H1 (cell line): ENCODE results near the gene SMOC2. TPM values are rescaled to one million over a fixed set of nuclear protein-coding genes. Genes with fewer than 3 reads are reported as not detected.

Experiments used
- CTCF ChIA-PET: fragments of 300-600 bp; sonication (Branson Sonifier 250); formaldehyde crosslinking; loops from one replicate; lab custom pipeline; 2021; ENCODE audit not compliant: partially characterized antibody; lab: Charles Lee
- POLR2A ChIA-PET: fragments of 300-600 bp; sonication (Branson Sonifier 250); formaldehyde crosslinking; loops from one replicate; lab custom pipeline; 2021; ENCODE audit warnings: inconsistent platforms; ENCODE audit not compliant: partially characterized antibody; lab: Charles Lee
- DNase-seq, 2 experiments: peaks; one replicate each; pipeline versions ENCODE4 v3.0.0 to v3.0.0-alpha.2; 2010 to 2022; ENCODE audit warnings: low spot score in 2 of 2, low read depth in 1 of 2, mixed read lengths in 1 of 2
- FAIRE-seq: peaks from 2 replicates; lab custom pipeline; 2011; peaks lifted over from hg19 to GRCh38; lab: Jason Lieb, UNC
- H2AFZ ChIP-seq: 2 replicates; pipeline ENCODE4 v1.8.1; 2012; ENCODE audit warnings: low read length, inconsistent platforms
- H2AK5ac ChIP-seq: 2 replicates; pipeline ENCODE4 v1.6.1; 2013; ENCODE audit warnings: low read depth, low read length
- H2BK120ac ChIP-seq: replicated peaks from 2 replicates; pipeline ENCODE3; 2013; ENCODE audit warnings: low read depth, low read length, inconsistent platforms
- H2BK12ac ChIP-seq: 2 replicates; pipeline ENCODE4 v1.6.1; 2013; ENCODE audit warnings: low read depth, low read length
- H2BK15ac ChIP-seq: 2 replicates; pipeline ENCODE4 v1.6.1; 2013; ENCODE audit warnings: low read length
- H2BK20ac ChIP-seq: 2 replicates; pipeline ENCODE4 v1.6.1; 2013; ENCODE audit warnings: low read length
- H2BK5ac ChIP-seq: 2 replicates; pipeline ENCODE4 v1.6.1; 2013; ENCODE audit warnings: low read depth, low read length
- H3K14ac ChIP-seq: 2 replicates; pipeline ENCODE4 v1.6.1; 2013; ENCODE audit warnings: inconsistent platforms; ENCODE audit not compliant: insufficient read length
- H3K18ac ChIP-seq: 2 replicates; pipeline ENCODE4 v1.6.1; 2013; ENCODE audit warnings: low read length; ENCODE audit errors: extremely low read depth
- H3K23ac ChIP-seq: 2 replicates; pipeline ENCODE4 v1.6.1; 2013; ENCODE audit warnings: inconsistent platforms; ENCODE audit not compliant: insufficient read length
- H3K23me2 ChIP-seq: 2 replicates; pipeline ENCODE4 v1.6.1; 2013; ENCODE audit warnings: low read depth, low read length
- H3K27ac ChIP-seq: 2 replicates; pipeline ENCODE4 v1.6.1; 2011; ENCODE audit warnings: low read depth, low read length, inconsistent platforms
- H3K27me3 ChIP-seq, 4 experiments: replicated peaks in 1 of 4; 1 replicate in 1 of 4; 2 replicates in 3 of 4; pipeline versions ENCODE4 v1.6.1 to v1.8.1; 2011 to 2013; ENCODE audit warnings: low read length in 3 of 4, mild to moderate bottlenecking in 3 of 4, inconsistent platforms in 2 of 4, mixed read lengths in 2 of 4, moderate library complexity in 1 of 4; ENCODE audit not compliant: control insufficient read depth in 3 of 4, insufficient read depth in 3 of 4; ENCODE audit errors: extremely low read depth in 1 of 4
- H3K36me3 ChIP-seq, 4 experiments: 2 replicates each; pipeline versions ENCODE4 v1.6.1 to v1.8.1; 2011 to 2013; ENCODE audit warnings: mild to moderate bottlenecking in 4 of 4, low read length in 3 of 4, moderate library complexity in 2 of 4, control low read depth in 1 of 4, inconsistent platforms in 1 of 4; ENCODE audit not compliant: insufficient read depth in 4 of 4, control insufficient read depth in 2 of 4
- H3K4ac ChIP-seq: replicated peaks from 2 replicates; pipeline ENCODE3; 2013; ENCODE audit warnings: low read length, low read depth, mixed read lengths, inconsistent platforms; ENCODE audit not compliant: insufficient read length
- H3K4me1 ChIP-seq, 4 experiments: replicated peaks in 1 of 4; 1 replicate in 1 of 4; 2 replicates in 3 of 4; pipeline versions ENCODE4 v1.6.1 to v1.8.1; 2011 to 2013; ENCODE audit warnings: low read length in 3 of 4, inconsistent platforms in 2 of 4, mixed read lengths in 1 of 4; ENCODE audit not compliant: insufficient read depth in 4 of 4, control insufficient read depth in 3 of 4
- H3K4me2 ChIP-seq, 2 experiments: 2 replicates each; pipeline versions ENCODE4 v1.6.1 to v1.8.1; 2011 to 2013; ENCODE audit warnings: low read depth in 2 of 2, low read length in 2 of 2, control low read depth in 1 of 2, inconsistent platforms in 1 of 2, mild to moderate bottlenecking in 1 of 2; ENCODE audit not compliant: insufficient read depth in 1 of 2
- H3K4me3 ChIP-seq, 4 experiments: fragments of 200-600, 300-600 bp in 1 of 4; sonication (generic), shearing (Covaris generic), sonication (Bioruptor Twin) in 1 of 4; 2 replicates each; pipeline versions ENCODE4 v1.5.1 to v1.8.1; 2011 to 2016; ENCODE audit warnings: low read length in 4 of 4, low read depth in 3 of 4, control low read depth in 2 of 4, inconsistent platforms in 2 of 4, mild to moderate bottlenecking in 2 of 4, mixed read lengths in 1 of 4, moderate library complexity in 1 of 4; ENCODE audit not compliant: insufficient read depth in 2 of 4; ENCODE audit errors: extremely low read depth in 1 of 4
- H3K56ac ChIP-seq: replicated peaks from 2 replicates; pipeline ENCODE3; 2013; ENCODE audit warnings: low read depth, mild to moderate bottlenecking, mixed read lengths, low read length, inconsistent platforms; ENCODE audit not compliant: insufficient read length
- H3K79me1 ChIP-seq: 2 replicates; pipeline ENCODE4 v1.6.1; 2013; ENCODE audit warnings: low read depth, low read length, control low read depth
- H3K79me2 ChIP-seq, 2 experiments: 2 replicates each; pipeline versions ENCODE4 v1.6.1 to v1.8.1; 2012 to 2013; ENCODE audit warnings: low read length in 2 of 2, mild to moderate bottlenecking in 2 of 2, inconsistent platforms in 1 of 2; ENCODE audit not compliant: insufficient read depth in 2 of 2, control insufficient read depth in 1 of 2
- H3K9ac ChIP-seq, 4 experiments: replicated peaks in 1 of 4; 1 replicate in 1 of 4; 2 replicates in 3 of 4; pipeline versions ENCODE4 v1.6.1 to v1.8.1; 2011 to 2013; ENCODE audit warnings: low read depth in 3 of 4, low read length in 3 of 4, control low read depth in 2 of 4, mild to moderate bottlenecking in 2 of 4, moderate library complexity in 2 of 4, inconsistent platforms in 1 of 4; ENCODE audit errors: extremely low read depth in 1 of 4
- H3K9me3 ChIP-seq, 2 experiments: 2 replicates each; pipeline versions ENCODE4 v1.6.1 to v1.8.1; 2012 to 2013; ENCODE audit warnings: mild to moderate bottlenecking in 2 of 2, moderate library complexity in 2 of 2, control low read depth in 1 of 2, inconsistent platforms in 1 of 2, low read depth in 1 of 2, low read length in 1 of 2, mixed read lengths in 1 of 2; ENCODE audit not compliant: insufficient read depth in 2 of 2
- H4K20me1 ChIP-seq, 2 experiments: replicated peaks in 1 of 2; 2 replicates each; pipeline versions ENCODE3 to v1.8.1; 2011 to 2013; ENCODE audit warnings: inconsistent platforms in 2 of 2, low read length in 2 of 2, mild to moderate bottlenecking in 1 of 2; ENCODE audit not compliant: insufficient read depth in 2 of 2, control insufficient read depth in 1 of 2
- H4K5ac ChIP-seq: 2 replicates; pipeline ENCODE4 v1.6.1; 2013; ENCODE audit warnings: low read length, low read depth, mixed read lengths, inconsistent platforms; ENCODE audit not compliant: insufficient read length
- H4K8ac ChIP-seq: 2 replicates; pipeline ENCODE4 v1.8.0; 2013; ENCODE audit warnings: mild to moderate bottlenecking, moderate library complexity, low read length, inconsistent platforms; ENCODE audit not compliant: insufficient read depth; ENCODE audit errors: extremely low read depth
- H4K91ac ChIP-seq: replicated peaks from 2 replicates; pipeline ENCODE3; 2013; ENCODE audit warnings: low read length, mixed read lengths, inconsistent platforms; ENCODE audit not compliant: insufficient read length
- ATF2 ChIP-seq: IDR thresholded peaks from 2 replicates; pipeline ENCODE4 v1.6.1; 2012; ENCODE audit warnings: low read length, inconsistent platforms
- BACH1 ChIP-seq: IDR thresholded peaks from 2 replicates; pipeline ENCODE4 v1.6.1; 2012; ENCODE audit warnings: low read length, improper control_type of control experiment
- CHD2 ChIP-seq: IDR thresholded peaks from 2 replicates; pipeline ENCODE4 v1.6.1; 2012; ENCODE audit warnings: low read length, improper control_type of control experiment
- GTF2F1 ChIP-seq: IDR thresholded peaks from 2 replicates; pipeline ENCODE4 v1.6.1; 2012; ENCODE audit warnings: low read depth, low read length, improper control_type of control experiment, borderline replicate concordance
- JUN ChIP-seq: IDR thresholded peaks from 2 replicates; pipeline ENCODE4 v1.6.1; 2011; ENCODE audit warnings: low read depth, mild to moderate bottlenecking, improper control_type of control experiment, low read length
- KDM4A ChIP-seq: IDR thresholded peaks from one replicate; pipeline ENCODE4 v1.7.1; 2012; ENCODE audit warnings: low read depth, mild to moderate bottlenecking, moderate library complexity, low read length, inconsistent platforms; ENCODE audit not compliant: severe bottlenecking
- NANOG ChIP-seq: IDR thresholded peaks from 2 replicates; pipeline ENCODE4 v1.6.1; 2011; ENCODE audit warnings: low read length, low read depth, mild to moderate bottlenecking, inconsistent platforms; ENCODE audit not compliant: insufficient read depth, poor library complexity, severe bottlenecking
- TAF1 ChIP-seq: IDR thresholded peaks from 2 replicates; pipeline ENCODE4 v1.6.1; 2011; ENCODE audit warnings: mild to moderate bottlenecking, low read depth, low read length
- TEAD4 ChIP-seq: IDR thresholded peaks from 2 replicates; pipeline ENCODE4 v1.6.1; 2012; ENCODE audit warnings: low read depth, low read length, inconsistent platforms, mixed read lengths
- USF2 ChIP-seq: IDR thresholded peaks from 2 replicates; pipeline ENCODE4 v1.6.1; 2011; ENCODE audit warnings: low read length, improper control_type of control experiment
- WGBS, 2 experiments: shearing (Covaris generic) in 1 of 2; methylation state at CpG; one replicate each; pipeline versions ENCODE4 v1.1.6 to v1.1.7; 2013 to 2015; ENCODE audit warnings: low lambda C conversion rate in 2 of 2, mixed read lengths in 2 of 2, inconsistent platforms in 1 of 2, low coverage in 1 of 2, missing lambda C conversion rate in 1 of 2; ENCODE audit not compliant: insufficient replicate concordance in 2 of 2, insufficient coverage in 1 of 2, insufficient read length in 1 of 2; ENCODE audit errors: extremely low coverage in 1 of 2, missing lambda C conversion rate in 1 of 2; 5-methylcytosine and 5-hydroxymethylcytosine counted together
- polyA plus RNA-seq, 7 experiments: library from polyadenylated mRNA; depleted of rRNA in 3 of 7; stranded (reverse) in 5 of 7; unstranded in 2 of 7; fragments of >200 nt in 5 of 7; fragments of 200-250 nt in 2 of 7; gene quantifications; 1 replicate in 5 of 7; 2 replicates in 1 of 7; 4 replicates in 1 of 7; pipeline versions ENCODE4 v1.2.1 to v1.2.3, GENCODE V29; 2011 to 2013; ENCODE audit warnings: missing spikeins in 2 of 7, mixed read lengths in 2 of 7
- total RNA-seq: library from RNA; stranded (reverse); fragmentation: NEBNext Ultra II Directional; extraction: Animal tissue kit (Norgen Biotek cat#: 25700); gene quantifications from 2 replicates; pipeline ENCODE4 v1.2.1, GENCODE V29; 2021

SMOC2 gene
- total and polyA plus RNA-seq, 2 of the 8 experiments (the other 6 are each of a cell fraction or from before 2014, with no cell fraction given): 7.7 to 8.5 TPM

- FAIRE-seq: no peak
- Histone ChIP-seq H3K56ac (no peak overlapping the region), H2BK15ac (no peak overlapping the region), H2AK5ac (no peak overlapping the region), H3K4ac (no peak overlapping the region), H2BK20ac (no peak overlapping the region), H3K14ac (no peak overlapping the region), H4K91ac (no peak overlapping the region), H3K79me2 (no peaks in the 10 kb centered on the region), H3K23ac (no peak overlapping the region), H4K8ac (no peak overlapping the region), H3K4me2 (no peak overlapping the region), H3K27ac (no peak overlapping the region), H3K79me1 (no peaks in the 10 kb centered on the region), H2BK120ac (no peak overlapping the region), H2BK5ac (no peak overlapping the region), H3K4me1 (no peaks in the 10 kb centered on the region), H2BK12ac (no peak overlapping the region), H3K9ac (no peak overlapping the region), H4K20me1 (no peaks in the 10 kb centered on the region), H3K4me3 (no peak overlapping the region), H4K5ac (no peak overlapping the region), H3K23me2 (peaks cover 19% of the 10 kb centered on the region; the same call in 1 of the 2 replicates), H3K9me3 (peaks cover 25 to 30% of the 10 kb centered on the region in 2 experiments), H3K18ac (no peak overlapping the region), H3K36me3 (no peaks in the 10 kb centered on the region), H3K27me3 (no peaks in the 10 kb centered on the region), H2AFZ (no peak overlapping the region)
- DNase-seq: no peak
- CTCF ChIA-PET: interaction anchor here (1.4 kb wide), 1 partner anchor 43 kb away, joined by 3 read pairs; no protein-coding TSS in a partner anchor
- WGBS, 2 experiments: 83 to 99% methylated on average over 3 to 11 of the region's 11 CpGs
- POLR2A ChIA-PET: interaction anchor here (0.7 kb wide), 1 partner anchor 132 kb away, joined by 3 read pairs; no protein-coding TSS in a partner anchor
- TF ChIP-seq TEAD4 (no peak), TAF1 (no peak), JUN (no peak), USF2 (no peak), NANOG (no peak), ATF2 (no peak), CHD2 (no peak), GTF2F1 (no peak), BACH1 (no peak), KDM4A (no peak)
Measured at GRCh38 chr6:168715643-168716481, 274.9 kb downstream of the SMOC2 start.
